GM23338 (cell line): ENCODE data around the gene RRP12. TPM values are rescaled to one million over a fixed set of nuclear protein-coding genes. Genes with fewer than 3 reads are reported as not detected.

Source experiments
- ATAC-seq: fragments of 200-7000 bp; cut with Tn5 transposase; 3 replicates; pipeline ENCODE4 v1.9.1; 2020
- DNase-seq: peaks from one replicate; pipeline ENCODE4 v3.0.0-alpha.2; 2015; ENCODE audit warnings: low spot score
- H2AFZ ChIP-seq: fragments of 200-600 bp; sonication (generic); 2 replicates; pipeline ENCODE4 v1.8.0; 2016; ENCODE audit warnings: antibody characterized with exemption, mild to moderate bottlenecking, moderate library complexity
- H3F3A ChIP-seq: fragments of 200-600 bp; sonication (generic); replicated peaks from 2 replicates; pipeline ENCODE4 v1.8.0; 2017; ENCODE audit warnings: antibody characterized with exemption, mixed run types, low read depth
- H3K27ac ChIP-seq: fragments of 200-600 bp; sonication (generic); 2 replicates; pipeline ENCODE4 v1.6.1; 2016; ENCODE audit warnings: low read depth
- H3K27me3 ChIP-seq: fragments of 200-600 bp; sonication (generic); 2 replicates; pipeline ENCODE4 v1.8.0; 2016; ENCODE audit warnings: mild to moderate bottlenecking, mixed run types, moderate library complexity; ENCODE audit not compliant: insufficient read depth
- H3K36me3 ChIP-seq: fragments of 200-600 bp; sonication (generic); 2 replicates; pipeline ENCODE4 v1.8.0; 2016; ENCODE audit warnings: mild to moderate bottlenecking; ENCODE audit not compliant: insufficient read depth
- H3K4me1 ChIP-seq: fragments of 200-600 bp; sonication (generic); 2 replicates; pipeline ENCODE4 v1.8.0; 2016; ENCODE audit warnings: mild to moderate bottlenecking, moderate library complexity; ENCODE audit not compliant: insufficient read depth
- H3K4me2 ChIP-seq: fragments of 200-600 bp; sonication (generic); 2 replicates; pipeline ENCODE4 v1.7.1; 2017; ENCODE audit warnings: mixed run types
- H3K4me3 ChIP-seq: fragments of 200-600 bp; sonication (generic); 2 replicates; pipeline ENCODE4 v1.6.1; 2016; ENCODE audit warnings: mixed run types
- H3K79me2 ChIP-seq: fragments of 200-600 bp; sonication (generic); replicated peaks from 2 replicates; pipeline ENCODE4 v1.8.0; 2017; ENCODE audit warnings: mild to moderate bottlenecking; ENCODE audit not compliant: insufficient read depth
- H3K9me2 ChIP-seq: fragments of 200-600 bp; sonication (generic); 2 replicates; pipeline ENCODE4 v1.8.0; 2017; ENCODE audit not compliant: insufficient read depth
- H4K20me1 ChIP-seq: fragments of 200-600 bp; sonication (generic); replicated peaks from 2 replicates; pipeline ENCODE4 v1.8.0; 2017; ENCODE audit warnings: mild to moderate bottlenecking; ENCODE audit not compliant: insufficient read depth
- H3K27ac Mint-ChIP-seq: 2 replicates; pipeline ENCODE4 v1.8.0; 2020; ENCODE audit warnings: inconsistent platforms, mild to moderate bottlenecking, moderate library complexity, mixed read lengths
- H3K27me3 Mint-ChIP-seq: 3 replicates; pipeline ENCODE4 v1.8.0; 2022; ENCODE audit warnings: low read depth, mild to moderate bottlenecking, moderate library complexity, mixed read lengths, inconsistent platforms; ENCODE audit not compliant: insufficient read depth, poor library complexity
- H3K36me3 Mint-ChIP-seq: 3 replicates; pipeline ENCODE4 v1.8.0; 2021; ENCODE audit warnings: low read depth, mild to moderate bottlenecking, inconsistent platforms, moderate library complexity, mixed read lengths
- H3K4me1 Mint-ChIP-seq: 3 replicates; pipeline ENCODE4 v1.8.0; 2020; ENCODE audit warnings: mild to moderate bottlenecking, inconsistent platforms, mixed read lengths
- H3K4me3 Mint-ChIP-seq: 3 replicates; pipeline ENCODE4 v1.8.0; 2021; ENCODE audit warnings: moderate library complexity, mild to moderate bottlenecking, inconsistent platforms, mixed read lengths
- H3K9me3 Mint-ChIP-seq: 3 replicates; pipeline ENCODE4 v1.8.0; 2020; ENCODE audit warnings: moderate library complexity, mild to moderate bottlenecking, inconsistent platforms, mixed read lengths
- CREB1 ChIP-seq: fragments of 250-450 bp; sonication (Bioruptor Pico); IDR thresholded peaks from 2 replicates; pipeline ENCODE4 v1.5.0; 2020; ENCODE audit warnings: low read depth, mild to moderate bottlenecking, moderate library complexity
- CTCF ChIP-seq, 2 experiments: fragments of 200-600 bp in 1 of 2; sonication (generic) in 1 of 2; conservative IDR thresholded peaks; 2 replicates each; pipeline versions ENCODE4 v1.5.1 to v1.6.1; 2016 to 2017; ENCODE audit warnings: antibody characterized with exemption in 2 of 2, low read depth in 2 of 2, mild to moderate bottlenecking in 2 of 2, moderate library complexity in 1 of 2
- ETS1 ChIP-seq: IDR thresholded peaks from 2 replicates; pipeline ENCODE4 v1.6.1; 2016; ENCODE audit warnings: antibody characterized with exemption
- EZH2 ChIP-seq: fragments of 200-600 bp; sonication (generic); IDR thresholded peaks from one replicate; pipeline ENCODE4 v1.8.0; 2017; ENCODE audit warnings: antibody characterized with exemption, mild to moderate bottlenecking, low read depth; ENCODE audit not compliant: unreplicated experiment
- EZH2phosphoT487 ChIP-seq: fragments of 200-600 bp; sonication (generic); IDR thresholded peaks from one replicate; pipeline ENCODE4 v1.8.1; 2018; ENCODE audit warnings: antibody characterized with exemption; ENCODE audit not compliant: unreplicated experiment
- JUNB ChIP-seq: IDR thresholded peaks from one replicate; pipeline ENCODE4 v1.6.1; 2016; ENCODE audit warnings: antibody characterized with exemption; ENCODE audit not compliant: unreplicated experiment
- NANOG ChIP-seq: IDR thresholded peaks from 2 replicates; pipeline ENCODE4 v1.6.1; 2016; ENCODE audit warnings: antibody characterized with exemption, borderline replicate concordance
- POLR2AphosphoS5 ChIP-seq: IDR thresholded peaks from 2 replicates; pipeline ENCODE4 v1.6.1; 2016; ENCODE audit warnings: antibody characterized with exemption, low read depth
- REST ChIP-seq: IDR thresholded peaks from one replicate; pipeline ENCODE4 v1.6.1; 2018; ENCODE audit warnings: antibody characterized with exemption; ENCODE audit not compliant: unreplicated experiment
- STAT1 ChIP-seq: IDR thresholded peaks from one replicate; pipeline ENCODE4 v1.6.1; 2016; ENCODE audit warnings: antibody characterized with exemption; ENCODE audit not compliant: unreplicated experiment
- ZNF114 ChIP-seq: fragments of 250-450 bp; sonication (Bioruptor Pico); IDR thresholded peaks from 2 replicates; pipeline ENCODE4 v1.5.0; 2020; ENCODE audit warnings: mild to moderate bottlenecking, moderate library complexity
- ZNF331 ChIP-seq: fragments of 250-450 bp; sonication (Bioruptor Pico); IDR thresholded peaks from 2 replicates; pipeline ENCODE4 v1.5.0; 2020; ENCODE audit warnings: low read depth, mild to moderate bottlenecking, moderate library complexity
- ZNF462 ChIP-seq: fragments of 250-450 bp; sonication (Bioruptor Pico); IDR thresholded peaks from 2 replicates; pipeline ENCODE4 v1.5.0; 2020; ENCODE audit warnings: mild to moderate bottlenecking, moderate library complexity
- polyA plus RNA-seq: library from polyadenylated mRNA; unstranded; fragments of >200 nt; fragmentation: Nextera tagmentation; extraction: Ambion mirVana; gene quantifications from 2 replicates; pipeline ENCODE4 v1.2.1, GENCODE V29; 2016
- total RNA-seq: library from RNA; depleted of rRNA; stranded (reverse); fragments of >200 nt; shearing (Covaris generic); gene quantifications from 2 replicates; pipeline ENCODE4 v1.2.3, GENCODE V29; 2014

The RRP12 gene
- total and polyA plus RNA-seq, 2 experiments from 2014 or later, result 53.4 to 62.6 TPM

GRCh38 chr10:97388152-97388551, 13.0 kb downstream of the RRP12 start:
- H3K9me3 Mint-ChIP-seq, result no peaks in the 10 kb centered on the region
- Histone ChIP-seq H3K27ac (no peak overlapping the region), H2AFZ (no peak overlapping the region), H4K20me1 (no peaks in the 10 kb centered on the region), H3K4me3 (no peak overlapping the region), H3K27me3 (no peaks in the 10 kb centered on the region), H3K4me1 (no peaks in the 10 kb centered on the region), H3F3A (0 out of 2 replicates have a peak, but pooled peaks cover 5% of the 10 kb centered on the region), H3K79me2 (no peaks in the 10 kb centered on the region), H3K36me3 (peaks cover 27% of the 10 kb centered on the region), H3K4me2 (no peak overlapping the region), H3K9me2 (no peaks in the 10 kb centered on the region)
- no peak overlapping the region for H3K4me3 Mint-ChIP-seq
- peaks cover 64% of the 10 kb centered on the region for H3K36me3 Mint-ChIP-seq
- no peak overlapping the region for H3K27ac Mint-ChIP-seq
- no peak for ATAC-seq
- H3K4me1 Mint-ChIP-seq, result no peaks in the 10 kb centered on the region
- H3K27me3 Mint-ChIP-seq, result no peaks in the 10 kb centered on the region
- no peak for DNase-seq
- TF ChIP-seq STAT1 (no peak), CREB1 (no peak), ZNF462 (CRISPR knock-in tag) (no peak), POLR2AphosphoS5 (no peak), NANOG (no peak), ZNF114 (CRISPR knock-in tag) (no peak), JUNB (no peak), ZNF331 (CRISPR knock-in tag) (no peak), EZH2 (no peak), CTCF (conservative IDR thresholded peaks at IDR 0.05; ENCODE audit: low read depth in 2 of 2) (no peak), EZH2phosphoT487 (no peak), REST (no peak), ETS1 (no peak)
